HepG2 (cell line): ENCODE results near the gene FNDC3B. TPM values are rescaled to one million over a fixed set of nuclear protein-coding genes. Genes with fewer than 3 reads are reported as not detected.
A peak's percentile ranks its signal among the peaks of the same experiment; 100 is the strongest.

ENCODE experiments used
- CBX5 ChIP-seq: sonication (generic); formaldehyde crosslinking; IDR thresholded peaks from 2 replicates; pipeline ENCODE4 v1.4.0; 2020; ENCODE audit warnings: missing genetic modification reagents, borderline replicate concordance
- EED ChIP-seq: sonication (generic); formaldehyde crosslinking; IDR thresholded peaks from 2 replicates; pipeline ENCODE4 v1.5.0; 2020; ENCODE audit warnings: mild to moderate bottlenecking, missing genetic modification reagents
- ERF ChIP-seq: IDR thresholded peaks from 2 replicates; pipeline ENCODE4 v1.6.1; 2018; ENCODE audit warnings: missing biosample characterization, missing genetic modification reagents
- FLYWCH1 ChIP-seq: sonication (generic); formaldehyde crosslinking; IDR thresholded peaks from 2 replicates; pipeline ENCODE4 v1.8.1; 2023; ENCODE audit warnings: mild to moderate bottlenecking, missing genetic modification reagents
- IRF2 ChIP-seq: IDR thresholded peaks from 2 replicates; pipeline ENCODE4 v1.6.1; 2018; ENCODE audit warnings: missing genetic modification reagents, missing compliant biosample characterization
- JUNB ChIP-seq: sonication (generic); formaldehyde crosslinking; IDR thresholded peaks from 2 replicates; pipeline ENCODE4 v1.8.0; 2022; ENCODE audit warnings: missing genetic modification reagents, mild to moderate bottlenecking, borderline replicate concordance
- KDM5B ChIP-seq: sonication (generic); formaldehyde crosslinking; IDR thresholded peaks from 2 replicates; pipeline ENCODE4 v1.4.0; 2020; ENCODE audit warnings: missing genetic modification reagents, mild to moderate bottlenecking, borderline replicate concordance
- KMT2A ChIP-seq: sonication (generic); formaldehyde crosslinking; IDR thresholded peaks from 2 replicates; pipeline ENCODE4 v1.4.0; 2020; ENCODE audit warnings: missing genetic modification reagents
- MAFF ChIP-seq: IDR thresholded peaks from 2 replicates; pipeline ENCODE4 v1.6.1; 2011; ENCODE audit warnings: low read depth, low read length, improper control_type of control experiment
- NFYC ChIP-seq: IDR thresholded peaks from 2 replicates; pipeline ENCODE4 v1.6.1; 2016; ENCODE audit warnings: missing genetic modification reagents, missing compliant biosample characterization
- REXO4 ChIP-seq: sonication (generic); formaldehyde crosslinking; IDR thresholded peaks from 2 replicates; pipeline ENCODE4 v1.8.0; 2022; ENCODE audit warnings: missing genetic modification reagents, mild to moderate bottlenecking, borderline replicate concordance
- SIN3A ChIP-seq: IDR thresholded peaks from 2 replicates; pipeline ENCODE4 v1.6.1; 2011; ENCODE audit warnings: low read depth, mild to moderate bottlenecking, control low read depth, low read length, borderline replicate concordance
- SIX1 ChIP-seq: sonication (generic); formaldehyde crosslinking; IDR thresholded peaks from 2 replicates; pipeline ENCODE4 v1.4.0; 2020; ENCODE audit warnings: missing genetic modification reagents, borderline replicate concordance
- TP53 ChIP-seq: sonication (generic); formaldehyde crosslinking; conservative IDR thresholded peaks from 2 replicates; pipeline ENCODE4 v1.4.0; 2020; ENCODE audit warnings: missing genetic modification reagents
- ZFYVE20 ChIP-seq: sonication (generic); formaldehyde crosslinking; IDR thresholded peaks from 2 replicates; pipeline ENCODE4 v1.8.0; 2023; ENCODE audit warnings: low read depth, mild to moderate bottlenecking, moderate library complexity, missing genetic modification reagents, borderline replicate concordance
- ZHX2 ChIP-seq, 2 experiments: sonication (generic) in 1 of 2; formaldehyde crosslinking in 1 of 2; IDR thresholded peaks; 2 replicates each; pipeline versions ENCODE4 v1.6.1 to v1.9.0; 2014 to 2022; ENCODE audit warnings: antibody characterized with exemption in 1 of 2, borderline replicate concordance in 1 of 2, inconsistent platforms in 1 of 2, low read depth in 1 of 2, missing genetic modification reagents in 1 of 2
- ZMYM3 ChIP-seq: sonication (generic); formaldehyde crosslinking; IDR thresholded peaks from 2 replicates; pipeline ENCODE4 v1.5.1; 2020; ENCODE audit warnings: mild to moderate bottlenecking, missing genetic modification reagents
- ZNF12 ChIP-seq: sonication (generic); formaldehyde crosslinking; IDR thresholded peaks from 2 replicates; pipeline ENCODE4 v1.5.0; 2020; ENCODE audit warnings: missing genetic modification reagents
- ZNF605 ChIP-seq: sonication (generic); formaldehyde crosslinking; IDR thresholded peaks from 2 replicates; pipeline ENCODE4 v1.8.0; 2022; ENCODE audit warnings: mild to moderate bottlenecking, missing genetic modification reagents
- ZNF761 ChIP-seq: sonication (generic); formaldehyde crosslinking; conservative IDR thresholded peaks from 2 replicates; pipeline ENCODE4 v1.4.0; 2020; ENCODE audit warnings: mild to moderate bottlenecking, missing genetic modification reagents
- polyA plus RNA-seq, 8 experiments: library from polyadenylated mRNA; depleted of rRNA in 3 of 8; stranded (reverse) in 7 of 8; unstranded in 1 of 8; fragments of >200 nt; fragmentation: Illumina TruSeq in 4 of 8; extraction: Trizol in 4 of 8; gene quantifications; 2 replicates each; pipeline versions ENCODE4 v1.2.1 to v1.2.3, GENCODE V29; 2011 to 2016; ENCODE audit warnings: low read depth in 4 of 8, missing spikeins in 1 of 8, mixed read lengths in 1 of 8; ENCODE audit not compliant: insufficient read depth in 1 of 8
- total RNA-seq, 5 experiments: library from RNA; depleted of rRNA; stranded (reverse); fragments of >200 nt; fragmentation: Illumina TruSeq; extraction: Trizol; gene quantifications; 2 replicates each; pipeline ENCODE4 v1.2.3, GENCODE V29; 2016; ENCODE audit warnings: low read depth in 1 of 5
- TF ChIP-seq, protein P1 (sequence below): IDR thresholded peaks from 2 replicates; pipeline ENCODE4 v1.6.1; 2018; ENCODE audit warnings: missing genetic modification reagents, mild to moderate bottlenecking, missing compliant biosample characterization
- TF ChIP-seq, protein P2 (sequence below): sonication (generic); formaldehyde crosslinking; IDR thresholded peaks from 2 replicates; pipeline ENCODE4 v1.4.0; 2020; ENCODE audit warnings: missing genetic modification reagents

Gene FNDC3B
- total and polyA plus RNA-seq, 2 of the 13 experiments (the other 11 are each of a cell fraction or from before 2014, with no cell fraction given), result 74.8 to 103 TPM

DNA sequence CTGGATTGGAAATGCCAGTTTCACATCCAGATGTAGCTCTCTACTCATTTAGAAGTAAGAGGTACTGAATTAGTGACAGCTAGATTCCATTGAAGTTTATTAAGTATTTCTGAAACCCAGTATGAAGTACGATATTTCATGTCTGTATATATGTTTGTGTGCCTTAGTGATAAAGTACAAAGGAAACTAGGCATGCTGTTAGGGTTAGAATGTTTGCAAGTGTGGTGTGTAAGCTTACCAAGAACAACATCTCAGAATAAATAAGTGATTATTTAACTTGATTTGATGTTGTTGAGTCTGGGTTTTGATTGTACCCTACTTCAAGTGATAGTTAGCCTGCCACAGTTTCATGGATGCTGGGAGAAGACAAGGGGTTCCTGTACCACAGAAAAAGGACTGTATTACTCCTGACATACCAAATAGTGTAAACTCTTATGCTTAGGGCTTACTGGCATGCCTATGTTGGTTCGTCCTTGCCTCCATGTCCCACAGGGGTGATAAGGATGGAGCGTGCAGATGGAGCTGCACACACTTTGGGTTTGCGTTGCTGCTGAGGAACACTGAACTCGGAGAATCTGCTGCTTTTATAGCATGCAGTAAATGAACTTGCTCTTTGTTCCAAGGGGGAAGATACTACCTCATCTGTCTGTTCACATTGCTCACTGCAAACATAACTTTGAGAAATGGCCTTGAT, 43.6 kb downstream of the FNDC3B start (continued):
- TF ChIP-seq, protein P1, sequence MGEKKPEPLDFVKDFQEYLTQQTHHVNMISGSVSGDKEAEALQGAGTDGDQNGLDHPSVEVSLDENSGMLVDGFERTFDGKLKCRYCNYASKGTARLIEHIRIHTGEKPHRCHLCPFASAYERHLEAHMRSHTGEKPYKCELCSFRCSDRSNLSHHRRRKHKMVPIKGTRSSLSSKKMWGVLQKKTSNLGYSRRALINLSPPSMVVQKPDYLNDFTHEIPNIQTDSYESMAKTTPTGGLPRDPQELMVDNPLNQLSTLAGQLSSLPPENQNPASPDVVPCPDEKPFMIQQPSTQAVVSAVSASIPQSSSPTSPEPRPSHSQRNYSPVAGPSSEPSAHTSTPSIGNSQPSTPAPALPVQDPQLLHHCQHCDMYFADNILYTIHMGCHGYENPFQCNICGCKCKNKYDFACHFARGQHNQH, result no peak
- TF ChIP-seq ZNF605 (0 out of 2 replicates have a peak, but pooled peaks have one; percentile 36), KMT2A (no peak), NFYC (CRISPR knock-in tag) (no peak), EED (no peak), ZFYVE20 (no peak), FLYWCH1 (CRISPR knock-in tag) (no peak), CBX5 (CRISPR knock-in tag) (peak; percentile 36; the same call in 1 of the 2 replicates), ZNF761 (0 out of 2 replicates have a peak, but pooled peaks have one; percentile 23), IRF2 (CRISPR knock-in tag) (no peak), ERF (CRISPR knock-in tag) (no peak), SIX1 (no peak), JUNB (CRISPR knock-in tag) (no peak), ZHX2 (IDR thresholded peaks at IDR 0.05; ENCODE audit: low read depth) (no peak), ZHX2 (CRISPR knock-in tag; IDR thresholded peaks at IDR 0.05; ENCODE audit: borderline replicate concordance) (no peak), TP53 (no peak), REXO4 (CRISPR knock-in tag) (no peak), KDM5B (CRISPR knock-in tag) (no peak), ZMYM3 (CRISPR knock-in tag) (no peak), SIN3A (no peak), MAFF (no peak), ZNF12 (CRISPR knock-in tag) (0 out of 2 replicates have a peak, but pooled peaks have one; percentile 9)
- TF ChIP-seq, protein P2, sequence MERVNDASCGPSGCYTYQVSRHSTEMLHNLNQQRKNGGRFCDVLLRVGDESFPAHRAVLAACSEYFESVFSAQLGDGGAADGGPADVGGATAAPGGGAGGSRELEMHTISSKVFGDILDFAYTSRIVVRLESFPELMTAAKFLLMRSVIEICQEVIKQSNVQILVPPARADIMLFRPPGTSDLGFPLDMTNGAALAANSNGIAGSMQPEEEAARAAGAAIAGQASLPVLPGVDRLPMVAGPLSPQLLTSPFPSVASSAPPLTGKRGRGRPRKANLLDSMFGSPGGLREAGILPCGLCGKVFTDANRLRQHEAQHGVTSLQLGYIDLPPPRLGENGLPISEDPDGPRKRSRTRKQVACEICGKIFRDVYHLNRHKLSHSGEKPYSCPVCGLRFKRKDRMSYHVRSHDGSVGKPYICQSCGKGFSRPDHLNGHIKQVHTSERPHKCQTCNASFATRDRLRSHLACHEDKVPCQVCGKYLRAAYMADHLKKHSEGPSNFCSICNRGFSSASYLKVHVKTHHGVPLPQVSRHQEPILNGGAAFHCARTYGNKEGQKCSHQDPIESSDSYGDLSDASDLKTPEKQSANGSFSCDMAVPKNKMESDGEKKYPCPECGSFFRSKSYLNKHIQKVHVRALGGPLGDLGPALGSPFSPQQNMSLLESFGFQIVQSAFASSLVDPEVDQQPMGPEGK (CRISPR knock-in tag), result no peak
